Spleen (tissue), 11 donors: ENCODE results near the gene PDILT. TPM values are rescaled to one million over a fixed set of nuclear protein-coding genes. Genes with fewer than 3 reads are reported as not detected.

Source experiments
- DNase-seq: peaks from one replicate; pipeline ENCODE4 v3.0.0-alpha.2; 2020
- H3K27ac ChIP-seq, 8 donors: fragments of 200-600 bp; sonication (generic) in 7 of 8; 1 replicate in 4 of 8; 2 replicates in 4 of 8; pipeline versions ENCODE4 v1.5.0 to v1.8.0; 2016 to 2021; ENCODE audit warnings: inconsistent platforms in 4 of 8, mild to moderate bottlenecking in 4 of 8, moderate library complexity in 1 of 8
- H3K27me3 ChIP-seq, 7 donors: fragments of 200-600 bp; sonication (generic) in 6 of 7; replicated peaks in 1 of 7; 1 replicate in 4 of 7; 2 replicates in 3 of 7; pipeline versions ENCODE4 v1.5.0 to v1.8.0; 2016 to 2021; ENCODE audit warnings: inconsistent platforms in 3 of 7, mild to moderate bottlenecking in 1 of 7
- H3K36me3 ChIP-seq, 6 donors: fragments of 200-600 bp; sonication (generic) in 5 of 6; 1 replicate in 4 of 6; 2 replicates in 2 of 6; pipeline versions ENCODE4 v1.5.0 to v1.8.0; 2016 to 2021; ENCODE audit warnings: inconsistent platforms in 2 of 6
- H3K4me1 ChIP-seq, 6 donors: fragments of 200-600 bp; sonication (generic) in 5 of 6; 1 replicate in 3 of 6; 2 replicates in 3 of 6; pipeline versions ENCODE4 v1.5.0 to v1.8.0; 2016 to 2021; ENCODE audit warnings: inconsistent platforms in 3 of 6
- H3K4me3 ChIP-seq, 8 donors: fragments of 200-600 bp; sonication (generic) in 7 of 8; 1 replicate in 4 of 8; 2 replicates in 4 of 8; pipeline versions ENCODE4 v1.5.0 to v1.8.0; 2016 to 2021; ENCODE audit warnings: inconsistent platforms in 4 of 8, mild to moderate bottlenecking in 4 of 8, moderate library complexity in 2 of 8
- H3K9me3 ChIP-seq, 8 donors: fragments of 200-600 bp; sonication (generic) in 7 of 8; 1 replicate in 4 of 8; 2 replicates in 4 of 8; pipeline versions ENCODE4 v1.5.0 to v1.8.0; 2016 to 2021; ENCODE audit warnings: inconsistent platforms in 4 of 8
- POLR2A ChIP-seq, 3 donors: fragments of 450-650 bp; IDR thresholded peaks; one replicate each; pipeline ENCODE4 v1.5.1; 2017; ENCODE audit warnings: antibody characterized with exemption in 3 of 3, mild to moderate bottlenecking in 1 of 3
- POLR2AphosphoS5 ChIP-seq, 3 donors: sonication (generic); formaldehyde crosslinking; IDR thresholded peaks; one replicate each; pipeline ENCODE4 v1.5.1; 2017; ENCODE audit warnings: antibody characterized with exemption in 3 of 3
- WGBS, 5 donors: extraction: QIAGEN DNeasy Blood & Tissue Kit in 3 of 5; methylation state at CpG; one replicate each; pipeline versions ENCODE4 v1.1.5 to v1.1.7; 2013 to 2018; 5-methylcytosine and 5-hydroxymethylcytosine counted together
- intact Hi-C: fragments of 100-400 bp; cut with DNase I; formaldehyde crosslinking; loops from one replicate; pipeline ENCODE4 v1.15.0; 2023; ENCODE audit warnings: low total_unique reads
- polyA plus RNA-seq, 3 donors: library from polyadenylated mRNA; stranded (reverse); fragments of 200-250 nt; gene quantifications; one replicate each; pipeline ENCODE4 v1.2.1, GENCODE V29; 2013
- total RNA-seq, 7 donors: library from RNA; depleted of rRNA in 3 of 7; stranded (reverse); fragments of >200 nt in 3 of 7; fragmentation: NEBNext Ultra II Directional in 4 of 7; extraction: Animal tissue kit (Norgen Biotek cat#: 25700) in 4 of 7; gene quantifications; one replicate each; pipeline versions ENCODE4 v1.1.0 to v1.2.1, GENCODE V29; 2016 to 2021
- TF ChIP-seq, protein P1 (sequence below), 11 experiments: fragments of 200-600 bp in 7 of 11; fragments of 450-650 bp in 4 of 11; sonication (generic) in 4 of 11; IDR thresholded peaks in 8 of 11; conservative IDR thresholded peaks in 3 of 11; 1 replicate in 7 of 11; 2 replicates in 4 of 11; pipeline versions ENCODE4 v1.4.0 to v1.8.0; 2016 to 2021; ENCODE audit warnings: antibody characterized with exemption in 11 of 11, inconsistent platforms in 4 of 11, mild to moderate bottlenecking in 1 of 11
- donor health status: healthy with polysubstance abuse.
- donor health status: DM: no; HTN: no; CAD: no; lungs with moderate emphysema.
- donor health status: DM: no; HTN: no; CAD: no.
- donor health status: Bipolar disorder and iron deficiency.
- donor health status: healthy.
- donor health status: DM: no; HTN: no; CAD: no.
- donor health status: DM: yes; HTN: yes; CAD: no.

PDILT gene
- total and polyA plus RNA-seq, 10 donors = not detected

DNA sequence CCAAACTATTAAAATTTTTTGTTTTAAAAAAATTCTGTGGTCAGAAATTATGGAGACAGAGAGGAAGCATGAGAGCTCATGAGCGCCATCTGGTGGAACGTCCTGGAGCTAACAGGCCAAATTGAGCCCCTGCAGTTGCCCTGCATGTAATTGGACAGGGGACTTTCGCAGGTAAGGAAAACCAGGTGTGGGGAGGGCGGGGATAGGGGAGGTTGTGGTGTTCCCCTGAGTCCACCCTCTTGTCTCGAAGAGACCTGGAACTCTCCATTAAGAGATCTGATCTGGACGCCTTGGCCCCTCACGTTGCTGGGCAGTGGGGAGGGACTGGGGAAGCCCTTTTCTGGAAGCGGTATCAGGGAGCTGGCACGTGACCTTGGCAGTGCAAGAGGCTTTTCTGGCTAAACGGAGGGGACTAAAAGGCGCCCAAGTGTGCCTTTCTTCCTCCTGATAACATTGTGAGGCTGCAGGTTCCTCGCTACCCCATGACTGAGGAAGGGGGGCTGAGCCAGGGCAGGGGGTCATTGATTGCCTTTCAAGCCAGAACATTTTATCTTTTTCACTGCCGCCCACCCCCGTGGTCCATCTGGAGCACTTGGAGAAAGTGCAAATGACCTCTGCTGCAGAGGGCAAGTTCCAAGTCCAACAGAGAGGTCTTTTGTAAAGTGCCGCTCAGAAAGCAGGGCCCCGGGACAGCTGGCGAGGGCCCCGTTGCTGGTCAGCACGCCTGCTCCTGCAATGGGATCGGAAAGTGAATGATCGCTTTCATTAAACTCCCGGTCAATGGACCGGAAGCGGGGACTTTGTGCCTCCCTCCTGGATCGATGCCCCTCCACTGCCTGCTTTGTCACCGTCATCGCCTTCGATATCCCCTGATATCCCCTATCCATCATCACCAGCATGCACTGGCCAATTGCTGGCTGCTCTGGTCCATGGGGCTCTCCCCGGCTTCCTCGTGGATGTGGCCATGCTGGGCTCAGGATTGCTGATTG is 18.4 kb downstream of the PDILT start:
- no peaks in the 10 kb centered on the region for H3K9me3 ChIP-seq
- peak; percentile 82 for DNase-seq
- H3K27ac ChIP-seq = peak overlapping the region in 1 of 8 donors; percentile 28
- WGBS, 5 donors = 19 to 30% (median 26%) methylated on average over 22 to 30 of the region's 30 CpGs
- H3K27me3 ChIP-seq = peaks cover 0 to 21% (median 0%) of the 10 kb centered on the region in 7 donors
- TF ChIP-seq, protein P1, sequence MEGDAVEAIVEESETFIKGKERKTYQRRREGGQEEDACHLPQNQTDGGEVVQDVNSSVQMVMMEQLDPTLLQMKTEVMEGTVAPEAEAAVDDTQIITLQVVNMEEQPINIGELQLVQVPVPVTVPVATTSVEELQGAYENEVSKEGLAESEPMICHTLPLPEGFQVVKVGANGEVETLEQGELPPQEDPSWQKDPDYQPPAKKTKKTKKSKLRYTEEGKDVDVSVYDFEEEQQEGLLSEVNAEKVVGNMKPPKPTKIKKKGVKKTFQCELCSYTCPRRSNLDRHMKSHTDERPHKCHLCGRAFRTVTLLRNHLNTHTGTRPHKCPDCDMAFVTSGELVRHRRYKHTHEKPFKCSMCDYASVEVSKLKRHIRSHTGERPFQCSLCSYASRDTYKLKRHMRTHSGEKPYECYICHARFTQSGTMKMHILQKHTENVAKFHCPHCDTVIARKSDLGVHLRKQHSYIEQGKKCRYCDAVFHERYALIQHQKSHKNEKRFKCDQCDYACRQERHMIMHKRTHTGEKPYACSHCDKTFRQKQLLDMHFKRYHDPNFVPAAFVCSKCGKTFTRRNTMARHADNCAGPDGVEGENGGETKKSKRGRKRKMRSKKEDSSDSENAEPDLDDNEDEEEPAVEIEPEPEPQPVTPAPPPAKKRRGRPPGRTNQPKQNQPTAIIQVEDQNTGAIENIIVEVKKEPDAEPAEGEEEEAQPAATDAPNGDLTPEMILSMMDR (IDR thresholded peaks at IDR 0.05 in 8 of 11, conservative IDR thresholded peaks at IDR 0.05 in 3 of 11) = peak in 9 of 11 experiments; percentile 44 to 90 (median 82)
- TF ChIP-seq POLR2A (IDR thresholded peaks at IDR 0.05) = no peak
- peaks cover 0 to 18% (median 4%) of the 10 kb centered on the region in 6 donors for H3K4me1 ChIP-seq
- no peak overlapping the region for H3K4me3 ChIP-seq
- H3K36me3 ChIP-seq = no peaks in the 10 kb centered on the region
- intact Hi-C loops = loop anchor here (5.0 kb wide), 1 partner anchor 479 kb away; no protein-coding TSS in a partner anchor

DNA sequence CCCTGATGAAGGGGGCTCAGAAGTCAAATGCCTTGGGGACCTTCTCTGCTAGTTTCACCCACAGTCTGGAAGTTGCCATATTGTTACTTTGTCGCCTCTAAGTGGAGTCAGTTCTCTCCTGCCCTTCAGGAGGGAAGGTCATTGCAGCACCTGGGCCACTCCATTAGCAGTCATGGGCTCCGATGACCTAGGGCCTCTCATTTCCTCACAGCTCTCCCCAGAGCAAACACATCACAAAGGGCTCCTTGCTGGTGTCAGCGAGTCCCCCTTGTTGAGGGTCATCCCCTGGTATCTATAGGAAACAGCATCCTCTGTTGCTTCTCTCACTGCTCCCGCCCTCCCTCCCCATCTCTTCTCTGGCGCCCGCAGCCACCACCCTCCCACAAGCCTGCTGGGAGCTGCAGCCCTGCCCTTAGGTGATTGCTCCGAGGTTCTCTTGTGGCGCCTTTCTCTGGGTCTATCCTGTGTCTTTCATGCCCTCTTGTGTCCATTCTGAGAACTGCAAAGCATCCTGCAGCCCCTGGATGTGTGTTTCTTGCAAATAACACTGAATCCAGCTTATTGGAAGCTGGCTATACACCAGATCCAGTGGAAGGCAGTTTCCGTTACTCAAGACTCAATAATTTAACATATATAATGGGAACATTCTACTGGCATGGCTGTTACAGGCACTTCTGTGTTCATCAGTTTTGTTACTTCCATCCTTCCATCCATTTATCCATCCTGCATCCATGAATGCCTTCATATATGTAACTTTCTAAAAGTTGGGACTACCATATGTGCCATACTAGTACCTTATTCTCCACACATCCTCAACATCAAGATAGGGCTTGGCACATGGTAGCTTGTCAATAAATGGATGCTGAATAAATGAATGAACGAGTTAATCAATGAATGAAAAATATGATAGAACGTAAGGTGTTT is 21.2 kb downstream of the PDILT start:
- Histone ChIP-seq H3K27ac (no peak overlapping the region), H3K9me3 (no peaks in the 10 kb centered on the region), H3K36me3 (no peaks in the 10 kb centered on the region), H3K4me3 (no peak overlapping the region), H3K27me3 (peaks cover 0 to 34% (median 0%) of the 10 kb centered on the region in 7 donors), H3K4me1 (peaks cover 0 to 18% (median 4%) of the 10 kb centered on the region in 6 donors)
- intact Hi-C loops = no loop called here
- 25 to 30% (median 29%) methylated on average over 10 to 11 of the region's 11 CpGs for WGBS, 5 donors
- no peak for TF ChIP-seq POLR2AphosphoS5 (IDR thresholded peaks at IDR 0.05)
- no peak for TF ChIP-seq POLR2A (IDR thresholded peaks at IDR 0.05)
- TF ChIP-seq, protein P1 (IDR thresholded peaks at IDR 0.05 in 8 of 11, conservative IDR thresholded peaks at IDR 0.05 in 3 of 11) = peak in 10 of 11 experiments; percentile 41 to 84 (median 72)
- DNase-seq = no peak

DNA sequence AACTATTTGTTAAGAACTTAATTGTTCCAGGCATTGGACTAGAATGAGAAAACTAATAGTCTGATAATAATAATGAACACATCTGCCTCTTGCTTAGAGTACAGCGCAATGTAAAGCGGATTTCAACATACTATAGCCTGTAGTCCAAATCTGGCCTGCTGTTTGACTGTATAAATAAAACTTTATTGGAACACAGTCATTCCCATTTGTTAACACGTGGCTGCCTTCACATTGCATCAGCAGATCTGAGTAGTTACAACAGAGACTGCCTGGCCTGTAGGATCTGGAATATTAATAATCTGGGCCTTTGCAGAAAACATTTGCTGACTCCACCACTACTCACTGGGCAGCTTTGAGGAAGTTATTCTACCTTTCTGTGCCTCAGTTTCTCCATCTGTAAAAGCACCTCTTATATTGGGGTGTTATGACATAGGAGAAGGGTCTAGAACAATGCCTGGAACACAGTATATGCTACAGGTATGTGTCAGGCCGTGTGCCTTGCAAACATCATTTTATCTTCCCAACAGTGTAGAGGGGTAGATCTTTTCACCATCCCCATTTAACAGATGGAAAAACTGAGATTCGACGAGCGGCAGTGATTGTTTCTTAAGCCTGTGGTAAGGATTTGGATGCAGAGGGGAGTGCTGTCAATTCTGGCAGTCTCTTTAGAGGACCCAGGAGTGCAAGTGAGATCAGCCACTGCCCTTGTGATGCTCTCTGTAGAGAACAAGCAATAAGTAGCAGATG is 22.2 kb downstream of the PDILT start:
- intact Hi-C loops = no loop called here
- Histone ChIP-seq H3K9me3 (no peaks in the 10 kb centered on the region), H3K27me3 (peaks cover 0 to 29% (median 0%) of the 10 kb centered on the region in 7 donors), H3K4me1 (peaks cover 0 to 18% (median 4%) of the 10 kb centered on the region in 6 donors), H3K27ac (no peak overlapping the region), H3K36me3 (no peaks in the 10 kb centered on the region), H3K4me3 (no peak overlapping the region)
- DNase-seq = no peak
- TF ChIP-seq, protein P1 (IDR thresholded peaks at IDR 0.05 in 8 of 11, conservative IDR thresholded peaks at IDR 0.05 in 3 of 11) = no peak
- no peak for TF ChIP-seq POLR2AphosphoS5 (IDR thresholded peaks at IDR 0.05)
- TF ChIP-seq POLR2A (IDR thresholded peaks at IDR 0.05) = no peak
- WGBS, 5 donors = 85 to 92% (median 88%) methylated on average over 7 of the region's 7 CpGs
